ENCODE measurements around the gene SLAMF7.
A peak's percentile ranks its signal among the peaks of the same experiment; 100 is the strongest.
"Not testable (repeated sequence)": the region's sequence is repeated elsewhere in the genome, so short reads cannot be mapped to it uniquely, and the experiment has no call there.

Gene SLAMF7

GRCh38 chr1:160781186-160781766, 42.2 kb downstream of the SLAMF7 start:
- no peak for TF ChIP-seq ZNF274 (IDR thresholded peaks at IDR 0.05; ENCODE audit: low read depth, low read length)
- no peak overlapping the region for H3K4me3 ChIP-seq (ENCODE audit: low read length)

DNA sequence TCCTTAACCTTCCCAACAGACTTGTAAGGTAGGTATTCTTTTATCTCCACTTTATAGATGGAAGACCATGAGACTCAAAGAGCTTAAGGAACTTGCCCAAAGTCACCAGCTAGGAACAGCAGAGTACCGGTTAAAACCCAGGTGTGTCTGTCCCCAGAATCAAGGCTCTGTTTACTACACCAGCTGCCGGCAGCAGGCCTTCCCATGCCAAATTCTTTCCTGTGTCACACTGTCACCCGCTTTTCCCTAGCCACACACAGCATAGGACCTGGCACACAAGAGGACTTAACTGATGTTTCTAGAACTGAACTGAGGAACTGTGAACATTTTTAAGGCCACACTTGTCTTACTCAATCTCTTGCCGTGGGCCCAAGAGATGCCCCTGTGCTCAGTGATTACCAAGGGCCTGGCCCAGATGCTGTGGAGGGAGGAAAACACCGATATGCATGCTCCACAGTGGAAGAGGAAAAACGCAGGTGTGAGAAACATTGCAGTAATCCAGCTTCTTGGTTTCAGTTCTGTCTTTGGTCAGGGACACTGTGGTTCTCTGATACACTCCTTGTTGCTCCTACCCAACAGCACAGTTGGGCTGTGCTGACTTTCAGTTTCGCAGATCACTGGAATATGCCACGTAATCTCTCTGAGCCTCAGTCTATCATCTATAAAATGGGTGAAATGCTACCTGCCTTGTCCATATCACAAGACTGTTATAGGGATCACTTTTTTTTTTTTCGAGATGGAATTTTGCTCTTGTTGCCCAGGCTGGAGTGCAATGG, 43.1 kb downstream of the SLAMF7 start:
- H3K4me3 ChIP-seq (ENCODE audit: low read length) = no peak overlapping the region
- no peak for TF ChIP-seq ZNF274 (IDR thresholded peaks at IDR 0.05; ENCODE audit: low read depth, low read length)

DNA sequence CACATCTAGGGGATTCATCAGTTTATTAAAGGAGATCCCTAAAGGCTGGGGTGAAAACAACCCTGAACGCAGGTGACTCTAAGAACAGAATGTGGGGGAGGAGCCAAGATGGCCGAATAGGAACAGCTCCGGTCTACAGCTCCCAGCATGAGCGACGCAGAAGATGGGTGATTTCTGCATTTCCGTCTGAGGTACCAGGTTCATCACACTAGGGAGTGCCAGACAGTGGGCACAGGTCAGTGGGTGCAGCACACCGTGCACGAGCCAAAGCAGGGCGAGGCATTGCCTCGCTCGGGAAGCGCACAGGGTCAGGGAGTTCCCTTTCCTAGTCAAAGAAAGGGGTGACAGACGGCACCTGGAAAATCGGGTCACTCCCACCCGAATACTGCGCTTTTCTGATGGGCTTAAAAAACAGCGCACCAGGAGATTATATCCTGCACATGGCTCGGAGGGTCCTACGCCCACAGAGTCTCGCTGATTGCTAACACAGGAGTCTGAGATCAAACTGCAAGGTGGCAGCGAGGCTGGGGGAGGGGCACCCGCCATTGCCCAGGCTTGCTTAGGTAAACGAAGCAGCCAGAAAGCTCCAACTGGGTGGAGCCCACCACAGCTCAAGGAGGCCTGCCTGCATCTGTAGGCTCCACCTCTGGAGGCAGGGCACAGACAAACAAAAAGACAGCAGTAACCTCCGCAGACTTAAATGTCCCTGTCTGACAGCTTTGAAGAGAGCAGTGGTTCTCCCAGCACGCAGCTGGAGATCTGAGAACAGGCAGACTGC, 44.1 kb downstream of the SLAMF7 start:
- not testable (repeated sequence) for H3K4me3 ChIP-seq (ENCODE audit: low read length)

- no peak overlapping the region for H3K4me3 ChIP-seq (ENCODE audit: low read length)
Observed at GRCh38 chr1:160789051-160789701, 50.1 kb downstream of the SLAMF7 start.

GRCh38 chr1:160789702-160790611, 50.9 kb downstream of the SLAMF7 start:
- TF ChIP-seq ZNF274 (IDR thresholded peaks at IDR 0.05; ENCODE audit: low read depth, low read length) = no peak
- H3K4me3 ChIP-seq (ENCODE audit: low read length) = no peak overlapping the region

More at GRCh38 chr1:160789051-160789701, 50.1 kb downstream of the SLAMF7 start:
- no peak for TF ChIP-seq ZNF274 (IDR thresholded peaks at IDR 0.05; ENCODE audit: low read depth, low read length)

DNA sequence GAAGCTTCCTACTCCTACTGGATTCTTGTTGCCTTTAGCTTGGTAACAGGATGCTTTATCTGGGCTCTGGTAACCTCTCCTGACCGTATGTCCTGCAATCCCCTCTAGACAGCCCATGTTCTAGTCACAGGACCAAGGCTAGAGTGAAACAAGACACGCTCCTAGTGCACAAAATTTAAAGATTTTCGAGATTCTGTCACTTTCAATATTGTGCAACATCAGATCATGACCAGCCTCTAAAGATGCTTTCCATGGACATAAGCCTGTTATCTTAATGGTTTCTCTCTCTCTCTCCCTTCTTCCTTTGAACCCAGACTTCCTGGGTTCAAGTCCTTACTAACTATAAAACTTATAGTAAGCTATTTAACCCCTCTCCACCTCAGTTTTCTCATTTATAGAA, 55.3 kb downstream of the SLAMF7 start:
- no peak overlapping the region for H3K4me3 ChIP-seq (ENCODE audit: low read length)
- no peak for TF ChIP-seq ZNF274 (IDR thresholded peaks at IDR 0.05; ENCODE audit: low read depth, low read length)

GRCh38 chr1:160795951-160796383, 56.9 kb downstream of the SLAMF7 start, which contains the start of gene LY9:
Gene LY9, plus strand, starts transcription at chr1:160796174. Its CDS starts 14 bp downstream, at chr1:160796188.
- TF ChIP-seq ZNF274 (IDR thresholded peaks at IDR 0.05; ENCODE audit: low read depth, low read length) = no peak
- peak within 1 kb of the TSS; percentile 32; the same call in 1 of the 2 replicates for H3K4me3 ChIP-seq (ENCODE audit: low read length)

- peak overlapping the region; percentile 32; the same call in 1 of the 2 replicates for H3K4me3 ChIP-seq (ENCODE audit: low read length)
- TF ChIP-seq ZNF274 (IDR thresholded peaks at IDR 0.05; ENCODE audit: low read depth, low read length) = no peak
Observed at GRCh38 chr1:160797271-160797709, 58.2 kb downstream of the SLAMF7 start.

- no peak for TF ChIP-seq ZNF274 (IDR thresholded peaks at IDR 0.05; ENCODE audit: low read depth, low read length)
- H3K4me3 ChIP-seq (ENCODE audit: low read length) = no peak overlapping the region
Observed at GRCh38 chr1:160797861-160798273, 58.8 kb downstream of the SLAMF7 start.

GRCh38 chr1:160798439-160798838, 59.4 kb downstream of the SLAMF7 start:
- H3K4me3 ChIP-seq (ENCODE audit: low read length) = no peak overlapping the region

DNA sequence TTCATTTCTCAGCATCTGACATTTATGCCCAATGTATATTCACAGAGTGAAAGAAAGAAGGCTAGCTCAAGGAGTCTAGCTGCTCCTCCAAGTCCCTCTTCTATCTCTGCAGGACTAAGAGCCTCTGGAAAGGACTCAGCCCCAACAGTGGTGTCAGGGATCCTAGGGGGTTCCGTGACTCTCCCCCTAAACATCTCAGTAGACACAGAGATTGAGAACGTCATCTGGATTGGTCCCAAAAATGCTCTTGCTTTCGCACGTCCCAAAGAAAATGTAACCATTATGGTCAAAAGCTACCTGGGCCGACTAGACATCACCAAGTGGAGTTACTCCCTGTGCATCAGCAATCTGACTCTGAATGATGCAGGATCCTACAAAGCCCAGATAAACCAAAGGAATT, 60.6 kb downstream of the SLAMF7 start:
- no peak for TF ChIP-seq ZNF274 (IDR thresholded peaks at IDR 0.05; ENCODE audit: low read depth, low read length)
- no peak overlapping the region for H3K4me3 ChIP-seq (ENCODE audit: low read length)

More at GRCh38 chr1:160798439-160798838, 59.4 kb downstream of the SLAMF7 start:
- TF ChIP-seq ZNF274 (IDR thresholded peaks at IDR 0.05; ENCODE audit: low read depth, low read length) = no peak

DNA sequence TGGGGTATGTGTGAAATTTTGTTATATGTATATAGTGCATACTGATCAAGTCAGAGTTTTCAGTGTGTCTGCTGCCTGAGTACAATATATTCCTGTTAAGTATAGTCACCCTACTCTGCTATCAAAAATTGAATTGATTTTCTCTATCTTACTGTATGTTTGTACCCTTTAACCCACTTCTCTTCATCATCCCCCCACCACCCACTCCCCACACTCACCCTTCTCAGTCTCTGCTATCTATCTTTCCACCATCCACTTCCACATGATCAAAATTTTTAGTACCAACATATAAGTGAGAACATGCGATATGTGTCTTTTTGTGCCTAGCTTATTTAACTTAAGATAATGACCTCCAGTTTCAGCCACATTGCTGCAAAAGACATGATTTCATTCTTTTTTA, 61.1 kb downstream of the SLAMF7 start:
- no peak overlapping the region for H3K4me3 ChIP-seq (ENCODE audit: low read length)
- TF ChIP-seq ZNF274 (IDR thresholded peaks at IDR 0.05; ENCODE audit: low read depth, low read length) = no peak

Measured in GM08714 (cell line).